Thyroid gland (tissue), 4 donors: ENCODE measurements around the gene BCAS3.

Source experiments
- CTCF ChIP-seq, 6 experiments: fragments of 200-600 bp in 3 of 6; fragments of 450-650 bp in 3 of 6; sonication (generic) in 3 of 6; IDR thresholded peaks; one replicate each; pipeline ENCODE4 v1.5.1; 2016 to 2019; ENCODE audit warnings: antibody characterized with exemption in 6 of 6, mild to moderate bottlenecking in 2 of 6, inconsistent platforms in 1 of 6, moderate library complexity in 1 of 6
- POLR2A ChIP-seq, 2 donors: fragments of 450-650 bp; IDR thresholded peaks; one replicate each; pipeline ENCODE4 v1.6.1; 2017; ENCODE audit warnings: antibody characterized with exemption in 2 of 2, mild to moderate bottlenecking in 2 of 2, moderate library complexity in 1 of 2

- TF ChIP-seq CTCF (IDR thresholded peaks at IDR 0.05) (no peak), POLR2A (IDR thresholded peaks at IDR 0.05) (no peak)
Observed at GRCh38 chr17:61371606-61372005, 694.0 kb downstream of the BCAS3 start.
